Osteocyte (in vitro differentiated cells): Measurements from ENCODE around the gene RTN4RL1. TPM values are rescaled to one million over a fixed set of nuclear protein-coding genes. Genes with fewer than 3 reads are reported as not detected.

ENCODE experiments used
- DNase-seq: peaks from one replicate; pipeline ENCODE4 v3.0.0; 2021; ENCODE audit warnings: mixed read lengths; ENCODE audit not compliant: unreplicated experiment; ENCODE audit errors: extremely low spot score
- H3K27ac Mint-ChIP-seq: one replicate; pipeline ENCODE4 v1.8.0; 2021; ENCODE audit warnings: mild to moderate bottlenecking, mixed read lengths; ENCODE audit not compliant: unreplicated experiment
- H3K27me3 Mint-ChIP-seq: one replicate; pipeline ENCODE4 v1.8.0; 2021; ENCODE audit warnings: mixed read lengths; ENCODE audit not compliant: unreplicated experiment
- H3K36me3 Mint-ChIP-seq: one replicate; pipeline ENCODE4 v1.8.0; 2021; ENCODE audit warnings: mixed read lengths; ENCODE audit not compliant: unreplicated experiment
- H3K4me1 Mint-ChIP-seq: one replicate; pipeline ENCODE4 v1.8.0; 2021; ENCODE audit warnings: mixed read lengths; ENCODE audit not compliant: unreplicated experiment
- H3K4me3 Mint-ChIP-seq: one replicate; pipeline ENCODE4 v1.8.0; 2021; ENCODE audit warnings: mild to moderate bottlenecking, moderate library complexity, mixed read lengths; ENCODE audit not compliant: unreplicated experiment
- H3K9me3 Mint-ChIP-seq: one replicate; pipeline ENCODE4 v1.8.0; 2021; ENCODE audit warnings: mixed read lengths; ENCODE audit not compliant: unreplicated experiment
- total RNA-seq: library from RNA; stranded (reverse); gene quantifications from 2 replicates; pipeline ENCODE4 v1.2.1, GENCODE V29; 2021
- TF ChIP-seq, protein P1 (sequence below): fragments of 200-600 bp; sonication (generic); IDR thresholded peaks from 2 replicates; pipeline ENCODE4 v1.5.0; 2021; ENCODE audit warnings: antibody characterized with exemption, mild to moderate bottlenecking, moderate library complexity

Gene RTN4RL1
- total RNA-seq, 1 donor from 2014 or later = 3.7 TPM

DNA sequence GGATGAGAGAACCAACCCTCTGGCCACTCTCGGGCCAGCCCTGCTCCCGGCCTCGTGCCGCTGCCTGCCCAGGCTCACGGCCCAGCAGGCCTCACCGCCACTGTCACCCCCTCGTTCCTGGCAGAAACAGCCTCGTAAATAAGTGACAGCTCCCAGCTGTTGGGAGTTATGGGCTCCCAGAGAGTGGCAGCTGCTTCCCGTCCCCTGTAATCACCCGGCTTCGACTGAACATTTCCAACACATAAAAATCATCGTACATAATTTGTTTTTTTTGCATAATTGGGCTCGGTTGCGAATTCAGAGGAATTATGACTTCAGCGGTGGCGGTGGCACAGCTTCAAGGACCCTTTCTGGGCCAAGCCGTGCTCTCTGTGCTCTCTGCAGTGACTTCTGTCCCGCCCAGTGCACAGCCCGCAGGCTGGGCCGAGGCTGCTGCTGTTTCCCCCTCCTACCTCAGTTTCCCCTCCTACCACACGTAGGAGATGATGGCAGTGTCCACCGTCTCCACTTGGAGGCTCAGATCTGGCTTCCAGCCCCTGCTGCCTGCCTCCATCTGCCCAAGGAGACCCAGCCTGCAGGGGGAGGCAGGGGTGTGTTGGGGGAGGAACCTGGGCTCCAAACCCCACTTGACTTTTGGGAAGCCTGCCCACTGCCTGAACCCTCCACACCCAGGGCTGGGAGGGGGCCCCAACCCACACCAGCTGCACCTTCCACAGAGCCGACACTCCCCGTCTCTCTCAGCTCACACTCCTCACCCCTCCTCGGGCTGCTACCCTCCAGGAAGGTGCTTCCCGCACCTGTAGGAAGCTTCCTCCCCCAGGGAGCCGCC, 84.9 kb downstream of the RTN4RL1 start:
- H3K4me3 Mint-ChIP-seq = no peak overlapping the region

DNA sequence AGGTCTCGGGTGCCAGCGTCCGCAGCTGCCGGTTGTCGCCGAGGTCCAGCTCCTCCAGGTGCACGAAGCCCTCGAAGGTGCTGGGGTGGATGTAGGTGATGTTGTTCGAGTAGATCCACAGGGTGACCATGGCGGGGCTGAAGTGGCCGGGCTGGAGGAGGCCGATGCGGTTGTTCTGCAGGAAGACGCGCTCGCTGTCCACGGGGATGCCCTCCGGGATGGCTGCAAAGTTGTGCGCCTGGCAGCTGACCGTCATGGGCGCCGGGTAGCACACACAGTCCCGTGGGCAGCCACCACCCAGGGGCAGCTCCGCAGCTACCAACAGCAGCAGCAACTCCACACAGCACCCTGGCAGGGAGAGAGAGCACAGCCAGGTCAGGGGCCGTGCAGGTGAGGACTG, 87.7 kb downstream of the RTN4RL1 start:
- Mint-ChIP-seq H3K9me3 (no peaks in the 10 kb centered on the region), H3K36me3 (no peaks in the 10 kb centered on the region), H3K27me3 (no peaks in the 10 kb centered on the region), H3K27ac (no peak overlapping the region), H3K4me3 (no peak overlapping the region), H3K4me1 (peaks cover 5% of the 10 kb centered on the region)
- DNase-seq = no peak
- TF ChIP-seq, protein P1, sequence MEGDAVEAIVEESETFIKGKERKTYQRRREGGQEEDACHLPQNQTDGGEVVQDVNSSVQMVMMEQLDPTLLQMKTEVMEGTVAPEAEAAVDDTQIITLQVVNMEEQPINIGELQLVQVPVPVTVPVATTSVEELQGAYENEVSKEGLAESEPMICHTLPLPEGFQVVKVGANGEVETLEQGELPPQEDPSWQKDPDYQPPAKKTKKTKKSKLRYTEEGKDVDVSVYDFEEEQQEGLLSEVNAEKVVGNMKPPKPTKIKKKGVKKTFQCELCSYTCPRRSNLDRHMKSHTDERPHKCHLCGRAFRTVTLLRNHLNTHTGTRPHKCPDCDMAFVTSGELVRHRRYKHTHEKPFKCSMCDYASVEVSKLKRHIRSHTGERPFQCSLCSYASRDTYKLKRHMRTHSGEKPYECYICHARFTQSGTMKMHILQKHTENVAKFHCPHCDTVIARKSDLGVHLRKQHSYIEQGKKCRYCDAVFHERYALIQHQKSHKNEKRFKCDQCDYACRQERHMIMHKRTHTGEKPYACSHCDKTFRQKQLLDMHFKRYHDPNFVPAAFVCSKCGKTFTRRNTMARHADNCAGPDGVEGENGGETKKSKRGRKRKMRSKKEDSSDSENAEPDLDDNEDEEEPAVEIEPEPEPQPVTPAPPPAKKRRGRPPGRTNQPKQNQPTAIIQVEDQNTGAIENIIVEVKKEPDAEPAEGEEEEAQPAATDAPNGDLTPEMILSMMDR = no peak

More for the DNA sequence above, 84.9 kb downstream of the RTN4RL1 start:
- peaks cover 5% of the 10 kb centered on the region for H3K4me1 Mint-ChIP-seq
- no peaks in the 10 kb centered on the region for H3K9me3 Mint-ChIP-seq
- no peaks in the 10 kb centered on the region for H3K27me3 Mint-ChIP-seq
- H3K27ac Mint-ChIP-seq = no peak overlapping the region
- no peak for DNase-seq
- no peaks in the 10 kb centered on the region for H3K36me3 Mint-ChIP-seq
- TF ChIP-seq, protein P1 = no peak

DNA sequence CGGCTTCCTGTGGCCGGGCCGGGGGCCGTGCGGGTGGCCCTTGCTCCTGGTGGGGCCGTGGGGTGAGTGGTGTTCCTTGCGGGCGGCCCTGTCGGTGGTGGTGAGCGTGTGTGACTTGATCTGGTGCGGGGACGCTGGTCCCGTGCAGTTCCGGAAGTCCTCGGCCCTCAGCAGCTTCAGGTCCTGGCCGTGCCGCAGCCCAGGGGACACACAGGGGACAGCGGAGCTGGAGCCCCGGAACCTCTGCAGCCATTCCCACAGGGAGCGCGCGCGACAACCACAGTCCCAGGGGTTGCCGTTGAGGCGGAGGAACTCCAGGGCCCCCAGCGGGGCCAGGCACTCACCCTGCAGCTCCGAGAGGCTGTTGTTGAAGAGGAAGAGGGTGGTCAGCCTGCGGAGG, 88.4 kb downstream of the RTN4RL1 start:
- H3K27ac Mint-ChIP-seq = no peak overlapping the region
- no peak overlapping the region for H3K4me3 Mint-ChIP-seq
- no peaks in the 10 kb centered on the region for H3K36me3 Mint-ChIP-seq
- H3K27me3 Mint-ChIP-seq = no peaks in the 10 kb centered on the region
- DNase-seq = no peak
- H3K9me3 Mint-ChIP-seq = no peaks in the 10 kb centered on the region
- peaks cover 5% of the 10 kb centered on the region for H3K4me1 Mint-ChIP-seq
- TF ChIP-seq, protein P1 = no peak

DNA sequence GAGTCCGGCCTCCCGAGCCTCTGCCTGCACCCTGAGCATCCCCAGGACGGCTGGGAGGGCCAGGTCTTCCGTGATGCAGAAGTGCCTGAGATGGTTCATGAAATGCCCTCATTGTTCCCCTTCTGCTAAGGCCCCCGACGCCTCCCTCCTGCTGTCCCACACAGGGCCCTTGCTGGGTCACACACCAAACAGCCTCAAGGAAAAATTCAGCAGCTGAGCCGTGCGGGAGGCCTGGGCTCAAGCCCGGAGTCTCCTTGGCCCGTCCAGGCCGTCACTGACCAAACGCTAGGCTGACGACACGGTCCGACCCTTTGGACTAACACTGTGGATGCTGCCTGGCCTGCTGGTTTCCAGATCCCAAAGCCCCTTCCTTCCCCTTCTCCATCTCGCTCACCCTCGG, 90.2 kb downstream of the RTN4RL1 start:
- H3K9me3 Mint-ChIP-seq = no peaks in the 10 kb centered on the region
- no peak for DNase-seq
- H3K27ac Mint-ChIP-seq = no peak overlapping the region
- no peak overlapping the region for H3K4me3 Mint-ChIP-seq
- TF ChIP-seq, protein P1 = no peak
- peaks cover 10% of the 10 kb centered on the region for H3K27me3 Mint-ChIP-seq
- no peaks in the 10 kb centered on the region for H3K36me3 Mint-ChIP-seq
- H3K4me1 Mint-ChIP-seq = peaks cover 5% of the 10 kb centered on the region

DNA sequence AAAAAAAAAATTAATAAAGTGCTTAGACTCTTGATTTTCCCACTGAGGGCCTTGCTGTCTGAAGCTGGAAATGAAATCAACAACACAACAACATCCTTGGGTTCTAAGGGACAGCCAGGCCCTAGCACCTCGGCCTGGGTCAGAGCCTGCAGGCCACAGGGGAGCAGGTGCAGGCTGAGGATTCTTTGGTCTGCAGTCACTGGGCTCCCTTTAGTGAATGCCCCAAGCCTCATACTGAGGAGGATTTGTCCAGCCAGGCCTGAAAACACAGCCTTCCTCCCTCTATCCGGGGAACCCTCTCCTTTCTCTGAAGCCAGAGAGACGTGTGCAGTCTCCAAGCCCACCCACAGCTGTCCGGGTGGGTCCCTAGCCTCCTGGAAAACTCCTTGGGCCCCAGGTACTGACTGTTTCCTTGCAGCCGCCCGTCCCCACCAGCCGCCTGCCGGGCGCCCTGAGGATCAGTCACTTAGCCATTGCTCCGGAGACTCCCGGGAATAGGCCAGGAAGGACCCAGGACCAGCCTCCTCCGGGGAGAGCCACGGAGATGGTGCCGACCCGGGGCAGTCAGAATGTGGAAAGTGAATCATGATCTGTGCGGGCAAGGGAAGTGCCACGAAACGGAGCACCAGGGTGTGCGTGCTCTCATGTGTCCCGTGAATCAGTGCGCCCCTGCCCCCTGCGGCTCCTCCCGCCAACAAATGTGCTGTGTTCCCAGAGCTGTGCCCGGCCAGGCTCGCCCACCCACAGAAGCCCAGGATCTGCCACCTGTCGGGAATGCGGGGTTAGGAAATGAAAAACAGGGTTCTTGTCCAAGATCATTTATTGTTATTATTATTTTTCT, 91.0 kb downstream of the RTN4RL1 start:
- TF ChIP-seq, protein P1 = no peak
- H3K27me3 Mint-ChIP-seq = peaks cover 11% of the 10 kb centered on the region
- no peak overlapping the region for H3K27ac Mint-ChIP-seq
- no peak overlapping the region for H3K4me3 Mint-ChIP-seq
- H3K4me1 Mint-ChIP-seq = peaks cover 5% of the 10 kb centered on the region
- DNase-seq = no peak
- no peaks in the 10 kb centered on the region for H3K9me3 Mint-ChIP-seq
- H3K36me3 Mint-ChIP-seq = no peaks in the 10 kb centered on the region
